Measurements from ENCODE around the gene NPPA. TPM values are rescaled to one million over a fixed set of nuclear protein-coding genes. Genes with fewer than 3 reads are reported as not detected.

Gene NPPA
- total RNA-seq, 1 experiment from 2014 or later, result not detected

- Histone ChIP-seq H3K79me2 (ENCODE audit: insufficient read depth, low read length) (no peaks in the 10 kb centered on the region), H3K4me2 (ENCODE audit: low read length) (no peak overlapping the region), H3K9me3 (ENCODE audit: control insufficient read depth in 1 of 2, insufficient read depth in 1 of 2, low read depth in 1 of 2, low read length in 2 of 2) (no peaks in the 10 kb centered on the region), H3K27me3 (ENCODE audit: insufficient read depth, low read length) (no peaks in the 10 kb centered on the region), H3K9me2 (ENCODE audit: insufficient read depth) (no peaks in the 10 kb centered on the region), H2AFZ (ENCODE audit: low read depth, low read length, poor library complexity, severe bottlenecking) (no peak overlapping the region), H3K9ac (ENCODE audit: low read length) (no peak overlapping the region), H3K27ac (ENCODE audit: low read depth, low read length) (no peak overlapping the region), H4K20me1 (ENCODE audit: insufficient read depth) (no peaks in the 10 kb centered on the region), H3K4me3 (replicated peaks in 1 of 2; ENCODE audit: low read depth in 1 of 2, low read length in 2 of 2) (no peak overlapping the region), H3K36me3 (ENCODE audit: control insufficient read depth in 1 of 2, insufficient read depth in 2 of 2, low read length in 2 of 2) (peaks cover 7 to 26% of the 10 kb centered on the region in 2 experiments; a peak in 2 of 4 replicates), H3K4me1 (ENCODE audit: control insufficient read depth in 1 of 2, insufficient read depth in 2 of 2, low read length in 2 of 2) (no peaks in the 10 kb centered on the region)
- ATAC-seq, result peak; percentile 15; the same call in 1 of the 2 replicates
- intact Hi-C loops (cut with micrococcal nuclease), result loop anchor here (1.0 to 10.0 kb wide), 7 partner anchors 56 to 803 kb away; no protein-coding TSS in a partner anchor
- DNase-seq (ENCODE audit: low read depth, low spot score), result no peak
- CTCF ChIA-PET, result interaction anchor here (0.6 to 1.0 kb wide), 6 partner anchors 32 to 145 kb away, joined by 3 to 12 read pairs (median 3); partner anchors contain the start of gene CLCN6
- TF ChIP-seq YY1 (IDR thresholded peaks at IDR 0.05; ENCODE audit: extremely low read depth, insufficient replicate concordance, low read depth, low read length) (no peak), REST (IDR thresholded peaks at IDR 0.05; ENCODE audit: low read depth) (no peak)
- POLR2A ChIA-PET, result interaction anchor here (1.6 kb wide), 1 partner anchor 71 kb away, joined by 9 read pairs; no protein-coding TSS in a partner anchor
- BruUV-seq (replicated peaks), result no TSS peak
- RAD21 ChIA-PET (ENCODE audit: low non-redundant PET in 1 of 2, low total read pairs in 2 of 2, uncharacterized antibody in 2 of 2, unreplicated experiment in 2 of 2), result interaction anchor here in 1 of 2 experiments (0.7 kb wide), 1 partner anchor 63 kb away, joined by 3 read pairs; no protein-coding TSS in a partner anchor
Observed at GRCh38 chr1:11837767-11838348, 9.7 kb downstream of the NPPA start.
